GM10266 (cell line): Measurements from ENCODE around the gene GRXCR1.
A peak's percentile ranks its signal among the peaks of the same experiment; 100 is the strongest.

Source experiments
- DNase-seq: peaks from one replicate; pipeline ENCODE4 v3.0.0; 2012; ENCODE audit errors: extremely low spot score
- TF ChIP-seq, protein P1 (sequence below): IDR thresholded peaks from 2 replicates; pipeline ENCODE4 v1.5.1; 2012; ENCODE audit warnings: mild to moderate bottlenecking, low read depth; ENCODE audit not compliant: control insufficient read depth, insufficient read depth; ENCODE audit errors: missing control alignments

Gene GRXCR1

DNA sequence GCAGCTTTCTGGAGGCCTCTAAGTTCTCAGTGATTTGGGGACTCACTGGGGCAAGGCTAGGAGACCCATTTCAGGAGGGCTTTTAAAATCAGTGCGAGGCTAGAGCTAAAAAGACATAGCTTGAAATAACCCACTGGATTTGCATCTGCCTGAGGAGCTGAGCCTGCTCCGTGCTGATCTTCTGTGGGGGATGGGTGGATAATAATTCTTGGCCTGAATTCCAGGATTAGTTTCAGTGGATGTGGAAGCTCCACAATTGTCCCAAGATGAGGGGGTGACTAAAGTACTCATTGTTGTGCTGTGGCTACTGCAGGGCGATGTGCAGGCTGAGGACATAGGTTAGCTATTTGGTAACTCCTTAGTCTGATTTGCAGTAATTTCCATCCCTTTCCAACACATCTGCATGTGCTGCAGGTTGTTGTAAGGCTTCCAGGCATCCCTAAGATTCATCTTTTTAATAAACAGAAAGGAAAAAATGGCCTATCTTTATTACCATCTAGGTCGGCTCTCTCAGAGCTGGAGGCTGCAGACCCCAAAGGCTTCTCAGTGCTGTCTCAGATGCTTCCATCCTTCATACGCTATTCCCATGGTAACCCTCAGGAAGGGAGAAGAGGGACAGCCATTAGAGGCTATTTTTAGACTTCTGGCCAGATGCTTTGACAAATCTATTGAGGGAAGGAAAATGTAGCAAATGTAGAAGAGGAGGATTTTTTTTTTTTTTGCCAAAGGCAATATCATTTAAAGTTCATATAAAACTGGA is 63.4 kb downstream of the GRXCR1 start:
- TF ChIP-seq, protein P1, sequence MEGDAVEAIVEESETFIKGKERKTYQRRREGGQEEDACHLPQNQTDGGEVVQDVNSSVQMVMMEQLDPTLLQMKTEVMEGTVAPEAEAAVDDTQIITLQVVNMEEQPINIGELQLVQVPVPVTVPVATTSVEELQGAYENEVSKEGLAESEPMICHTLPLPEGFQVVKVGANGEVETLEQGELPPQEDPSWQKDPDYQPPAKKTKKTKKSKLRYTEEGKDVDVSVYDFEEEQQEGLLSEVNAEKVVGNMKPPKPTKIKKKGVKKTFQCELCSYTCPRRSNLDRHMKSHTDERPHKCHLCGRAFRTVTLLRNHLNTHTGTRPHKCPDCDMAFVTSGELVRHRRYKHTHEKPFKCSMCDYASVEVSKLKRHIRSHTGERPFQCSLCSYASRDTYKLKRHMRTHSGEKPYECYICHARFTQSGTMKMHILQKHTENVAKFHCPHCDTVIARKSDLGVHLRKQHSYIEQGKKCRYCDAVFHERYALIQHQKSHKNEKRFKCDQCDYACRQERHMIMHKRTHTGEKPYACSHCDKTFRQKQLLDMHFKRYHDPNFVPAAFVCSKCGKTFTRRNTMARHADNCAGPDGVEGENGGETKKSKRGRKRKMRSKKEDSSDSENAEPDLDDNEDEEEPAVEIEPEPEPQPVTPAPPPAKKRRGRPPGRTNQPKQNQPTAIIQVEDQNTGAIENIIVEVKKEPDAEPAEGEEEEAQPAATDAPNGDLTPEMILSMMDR = no peak
- DNase-seq = no peak

- no peak for DNase-seq
- TF ChIP-seq, protein P1 = peak; percentile 12
Measured at GRCh38 chr4:42965326-42965725, 72.8 kb downstream of the GRXCR1 start.

GRCh38 chr4:42985976-42986375 is 93.5 kb downstream of the GRXCR1 start:
- TF ChIP-seq, protein P1 = no peak
- no peak for DNase-seq

DNA sequence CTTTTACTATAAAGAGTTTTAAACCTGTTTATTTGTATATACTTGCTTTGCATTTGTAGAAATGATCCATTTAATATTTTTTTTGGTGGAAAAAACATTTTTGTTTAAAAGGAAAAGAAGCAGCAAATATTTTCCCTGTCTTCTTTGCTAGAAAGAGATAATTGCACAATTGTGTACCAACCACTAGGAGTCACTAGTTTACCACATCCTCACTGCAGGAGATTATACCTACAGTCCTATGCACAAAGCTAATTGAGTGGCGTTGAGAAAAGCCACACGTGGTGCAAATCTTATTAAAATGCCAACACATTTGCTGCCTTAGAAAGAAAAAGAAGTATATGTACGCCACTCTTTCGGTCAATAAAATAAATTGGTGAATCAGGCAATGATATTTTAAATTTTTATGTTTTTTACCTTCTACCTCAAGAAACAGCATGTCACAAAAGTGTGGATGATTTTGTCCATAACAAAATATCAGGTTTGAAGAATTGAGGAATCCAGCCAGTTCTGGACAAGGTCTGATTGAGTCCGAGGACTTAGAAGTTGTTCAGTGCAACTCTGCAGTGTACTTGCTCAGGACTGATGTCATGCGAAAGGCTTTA is 102.9 kb downstream of the GRXCR1 start:
- TF ChIP-seq, protein P1 = peak; percentile 70
- DNase-seq = peak; percentile 36

GRCh38 chr4:43008793-43009192 is 116.3 kb downstream of the GRXCR1 start:
- TF ChIP-seq, protein P1 = no peak
- no peak for DNase-seq

GRCh38 chr4:43014256-43014655 is 121.7 kb downstream of the GRXCR1 start:
- DNase-seq = no peak
- TF ChIP-seq, protein P1 = no peak

- TF ChIP-seq, protein P1 = no peak
- no peak for DNase-seq
Measured at GRCh38 chr4:43041632-43042031, 149.1 kb downstream of the GRXCR1 start.
